ENCODE results near the gene UGT2B15. TPM values are rescaled to one million over a fixed set of nuclear protein-coding genes. Genes with fewer than 3 reads are reported as not detected.
"Not testable (repeated sequence)": the region's sequence is repeated elsewhere in the genome, so short reads cannot be mapped to it uniquely, and the experiment has no call there.

The UGT2B15 gene
- not detected in 3 replicates for total RNA-seq
- long read RNA-seq, result 0 reads

- H3K27ac Mint-ChIP-seq (ENCODE audit: unreplicated experiment); H3K4me1 Mint-ChIP-seq (ENCODE audit: low read depth); DNase-seq (ENCODE audit: low spot score); H3K27me3 Mint-ChIP-seq (ENCODE audit: low read depth); H3K36me3 Mint-ChIP-seq (ENCODE audit: low read depth); H3K4me3 Mint-ChIP-seq (ENCODE audit: unreplicated experiment): not testable (repeated sequence)
- peaks cover 11% of the 10 kb centered on the region for H3K9me3 Mint-ChIP-seq (ENCODE audit: low read depth)
Observed at GRCh38 chr4:68670479-68670939, at the start of gene UGT2B15. Gene UGT2B15, minus strand, starts transcription at chr4:68670652. Its CDS starts 34 bp downstream, at chr4:68670618.

- H3K27me3 Mint-ChIP-seq (ENCODE audit: low read depth), result peaks cover 4% of the 10 kb centered on the region
- H3K4me3 Mint-ChIP-seq (ENCODE audit: unreplicated experiment), result no peak overlapping the region
- H3K9me3 Mint-ChIP-seq (ENCODE audit: low read depth), result peaks cover 12% of the 10 kb centered on the region
- no peak for TF ChIP-seq CTCF (IDR thresholded peaks at IDR 0.05)
- no peak overlapping the region for H3K27ac Mint-ChIP-seq (ENCODE audit: unreplicated experiment)
- DNase-seq (ENCODE audit: low spot score), result no peak
- H3K36me3 Mint-ChIP-seq (ENCODE audit: low read depth), result no peaks in the 10 kb centered on the region
- no peaks in the 10 kb centered on the region for H3K4me1 Mint-ChIP-seq (ENCODE audit: low read depth)
Observed at GRCh38 chr4:68719075-68719473, 48.6 kb upstream of the UGT2B15 start.

GRCh38 chr4:68718447-68719074 is 48.1 kb upstream of the UGT2B15 start:
- Mint-ChIP-seq H3K4me3 (ENCODE audit: unreplicated experiment) (no peak overlapping the region), H3K36me3 (ENCODE audit: low read depth) (no peaks in the 10 kb centered on the region), H3K27ac (ENCODE audit: unreplicated experiment) (no peak overlapping the region), H3K27me3 (ENCODE audit: low read depth) (peaks cover 4% of the 10 kb centered on the region), H3K4me1 (ENCODE audit: low read depth) (no peaks in the 10 kb centered on the region), H3K9me3 (ENCODE audit: low read depth) (peaks cover 12% of the 10 kb centered on the region)
- no peak for TF ChIP-seq CTCF (IDR thresholded peaks at IDR 0.05)
- no peak for DNase-seq (ENCODE audit: low spot score)

- TF ChIP-seq CTCF (IDR thresholded peaks at IDR 0.05), result no peak
- H3K9me3 Mint-ChIP-seq (ENCODE audit: low read depth), result peaks cover 12% of the 10 kb centered on the region
- no peak for DNase-seq (ENCODE audit: low spot score)
- H3K4me1 Mint-ChIP-seq (ENCODE audit: low read depth), result no peaks in the 10 kb centered on the region
- no peaks in the 10 kb centered on the region for H3K36me3 Mint-ChIP-seq (ENCODE audit: low read depth)
- H3K27ac Mint-ChIP-seq (ENCODE audit: unreplicated experiment), result no peak overlapping the region
- H3K4me3 Mint-ChIP-seq (ENCODE audit: unreplicated experiment), result no peak overlapping the region
- peaks cover 4% of the 10 kb centered on the region for H3K27me3 Mint-ChIP-seq (ENCODE audit: low read depth)
Observed at GRCh38 chr4:68717999-68718398, 47.5 kb upstream of the UGT2B15 start.

GRCh38 chr4:68714400-68714799 is 43.9 kb upstream of the UGT2B15 start:
- no peak for TF ChIP-seq CTCF (IDR thresholded peaks at IDR 0.05)
- no peaks in the 10 kb centered on the region for H3K9me3 Mint-ChIP-seq (ENCODE audit: low read depth)
- H3K36me3 Mint-ChIP-seq (ENCODE audit: low read depth), result no peaks in the 10 kb centered on the region

GRCh38 chr4:68712207-68712606 is 41.8 kb upstream of the UGT2B15 start:
- no peak for DNase-seq (ENCODE audit: low spot score)
- Mint-ChIP-seq H3K4me1 (ENCODE audit: low read depth) (no peaks in the 10 kb centered on the region), H3K36me3 (ENCODE audit: low read depth) (no peaks in the 10 kb centered on the region), H3K9me3 (ENCODE audit: low read depth) (no peaks in the 10 kb centered on the region), H3K27me3 (ENCODE audit: low read depth) (no peaks in the 10 kb centered on the region), H3K4me3 (ENCODE audit: unreplicated experiment) (no peak overlapping the region), H3K27ac (ENCODE audit: unreplicated experiment) (no peak overlapping the region)
- TF ChIP-seq CTCF (IDR thresholded peaks at IDR 0.05), result no peak

More at GRCh38 chr4:68714400-68714799, 43.9 kb upstream of the UGT2B15 start:
- Mint-ChIP-seq H3K4me1 (ENCODE audit: low read depth) (no peaks in the 10 kb centered on the region), H3K27me3 (ENCODE audit: low read depth) (peaks cover 4% of the 10 kb centered on the region), H3K4me3 (ENCODE audit: unreplicated experiment) (no peak overlapping the region), H3K27ac (ENCODE audit: unreplicated experiment) (no peak overlapping the region)
- DNase-seq (ENCODE audit: low spot score), result no peak
